Endodermal cell (in vitro differentiated cells): ENCODE data around the gene ABCD1. TPM values are rescaled to one million over a fixed set of nuclear protein-coding genes. Genes with fewer than 3 reads are reported as not detected.

Experiments used
- DNase-seq: peaks from one replicate; pipeline ENCODE4 v3.0.0-alpha.2; 2017
- H3K27ac ChIP-seq: 2 replicates; pipeline ENCODE4 v1.5.1; 2013; ENCODE audit warnings: mild to moderate bottlenecking, low read depth, low read length, moderate library complexity
- H3K27me3 ChIP-seq: 2 replicates; pipeline ENCODE4 v1.6.1; 2013; ENCODE audit warnings: mild to moderate bottlenecking, low read length, moderate library complexity; ENCODE audit not compliant: insufficient read depth, control insufficient read depth, poor library complexity, severe bottlenecking
- H3K36me3 ChIP-seq: 2 replicates; pipeline ENCODE4 v1.7.0; 2013; ENCODE audit warnings: mild to moderate bottlenecking, low read length, moderate library complexity; ENCODE audit not compliant: control insufficient read depth, insufficient read depth
- H3K4me1 ChIP-seq: one replicate; pipeline ENCODE4 v1.7.0; 2013; ENCODE audit warnings: low read length; ENCODE audit not compliant: control insufficient read depth, insufficient read depth
- H3K4me3 ChIP-seq: 2 replicates; pipeline ENCODE4 v1.5.1; 2013; ENCODE audit warnings: mild to moderate bottlenecking, low read length, moderate library complexity
- H3K9ac ChIP-seq: 2 replicates; pipeline ENCODE4 v1.6.1; 2013; ENCODE audit warnings: mild to moderate bottlenecking, low read length, moderate library complexity; ENCODE audit not compliant: poor library complexity, severe bottlenecking; ENCODE audit errors: extremely low read depth
- H3K9me3 ChIP-seq: 2 replicates; pipeline ENCODE4 v1.6.1; 2013; ENCODE audit warnings: mild to moderate bottlenecking, low read length, moderate library complexity; ENCODE audit not compliant: control insufficient read depth
- H3K27ac Mint-ChIP-seq: 2 replicates; pipeline ENCODE4 v1.8.0; 2020; ENCODE audit warnings: mixed read lengths
- H3K27me3 Mint-ChIP-seq: 2 replicates; pipeline ENCODE4 v1.8.0; 2021; ENCODE audit warnings: mild to moderate bottlenecking, mixed read lengths; ENCODE audit not compliant: insufficient read depth
- H3K36me3 Mint-ChIP-seq: 2 replicates; pipeline ENCODE4 v1.8.0; 2020; ENCODE audit warnings: low read depth, mixed read lengths
- H3K4me1 Mint-ChIP-seq: 2 replicates; pipeline ENCODE4 v1.8.0; 2020; ENCODE audit warnings: mixed read lengths
- H3K4me3 Mint-ChIP-seq: 2 replicates; pipeline ENCODE4 v1.8.0; 2020; ENCODE audit warnings: mild to moderate bottlenecking, moderate library complexity, mixed read lengths
- H3K9me3 Mint-ChIP-seq: 2 replicates; pipeline ENCODE4 v1.8.0; 2020; ENCODE audit warnings: mild to moderate bottlenecking, mixed read lengths
- CTCF ChIP-seq: fragments of 200-600 bp; sonication (generic); conservative IDR thresholded peaks from 2 replicates; pipeline ENCODE4 v1.5.0; 2021; ENCODE audit warnings: antibody characterized with exemption, mild to moderate bottlenecking
- WGBS, 2 experiments: methylation state at CpG; one replicate each; pipeline versions ENCODE4 v1.1.5 to v1.1.7; 2013; ENCODE audit warnings: missing lambda C conversion rate in 2 of 2, mixed read lengths in 1 of 2; ENCODE audit not compliant: insufficient coverage in 1 of 2, insufficient read length in 1 of 2; 5-methylcytosine and 5-hydroxymethylcytosine counted together
- total RNA-seq, 2 donors: library from RNA; stranded (reverse); fragmentation: NEBNext Ultra II Directional in 1 of 2; extraction: Animal tissue kit (Norgen Biotek cat#: 25700) in 1 of 2; gene quantifications; 2 replicates in 1 of 2; 3 replicates in 1 of 2; pipeline ENCODE4 v1.2.1, GENCODE V29; 2021

Gene ABCD1
- total RNA-seq, 2 donors from 2014 or later, result 17.9 to 18.2 TPM

DNA sequence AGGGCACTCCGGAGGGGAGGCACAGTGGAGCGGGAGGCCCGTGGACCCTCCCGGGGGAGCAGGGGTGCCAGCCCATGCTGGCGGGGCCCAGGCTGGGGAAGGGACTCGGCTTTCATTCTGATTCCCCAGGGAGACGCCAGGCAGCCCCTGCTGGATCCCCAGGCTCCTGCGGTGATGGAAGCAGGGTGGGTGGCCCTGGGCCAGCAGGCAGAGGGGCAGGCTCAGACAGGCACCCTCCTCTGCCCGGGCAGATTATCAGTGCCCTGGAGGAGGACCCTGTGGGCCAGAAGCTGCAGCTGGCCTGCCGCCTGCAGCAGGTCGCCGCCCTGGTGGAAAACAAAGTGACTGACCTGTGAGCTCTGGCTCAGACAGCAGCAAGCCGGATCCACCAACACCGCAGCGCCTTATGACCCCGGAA is 54.0 kb downstream of the ABCD1 start:
- WGBS, 2 experiments, result 95% methylated on average over 16 of the region's 16 CpGs; no CpG with 5 or more reads in 1 of the 2 experiments
- H3K4me1 ChIP-seq, result no peaks in the 10 kb centered on the region
- H3K9me3 Mint-ChIP-seq, result peaks cover 44% of the 10 kb centered on the region
- H3K4me3 ChIP-seq, result no peak overlapping the region
- no peak overlapping the region for H3K27ac Mint-ChIP-seq
- H3K27ac ChIP-seq, result no peak overlapping the region
- DNase-seq, result no peak
- H3K9ac ChIP-seq, result no peak overlapping the region
- TF ChIP-seq CTCF, result peak; percentile 46
- H3K9me3 ChIP-seq, result no peaks in the 10 kb centered on the region
- no peaks in the 10 kb centered on the region for H3K27me3 Mint-ChIP-seq
- no peak overlapping the region for H3K4me3 Mint-ChIP-seq
- H3K36me3 ChIP-seq, result no peaks in the 10 kb centered on the region
- H3K4me1 Mint-ChIP-seq, result no peaks in the 10 kb centered on the region
- H3K36me3 Mint-ChIP-seq, result no peaks in the 10 kb centered on the region
- H3K27me3 ChIP-seq, result no peaks in the 10 kb centered on the region

GRCh38 chrX:153779891-153780677 is 55.4 kb downstream of the ABCD1 start:
- no peak overlapping the region for H3K9ac ChIP-seq
- Mint-ChIP-seq H3K27ac (peak overlapping the region; percentile 10), H3K4me1 (no peaks in the 10 kb centered on the region), H3K9me3 (peaks cover 50% of the 10 kb centered on the region), H3K27me3 (no peaks in the 10 kb centered on the region), H3K36me3 (no peaks in the 10 kb centered on the region), H3K4me3 (no peak overlapping the region)
- no peaks in the 10 kb centered on the region for H3K27me3 ChIP-seq
- no peak overlapping the region for H3K27ac ChIP-seq
- H3K36me3 ChIP-seq, result no peaks in the 10 kb centered on the region
- H3K9me3 ChIP-seq, result no peaks in the 10 kb centered on the region
- no peaks in the 10 kb centered on the region for H3K4me1 ChIP-seq
- no peak for DNase-seq
- no peak overlapping the region for H3K4me3 ChIP-seq
- 85 to 92% methylated on average over 4 to 18 of the region's 18 CpGs for WGBS, 2 experiments
- TF ChIP-seq CTCF, result no peak

DNA sequence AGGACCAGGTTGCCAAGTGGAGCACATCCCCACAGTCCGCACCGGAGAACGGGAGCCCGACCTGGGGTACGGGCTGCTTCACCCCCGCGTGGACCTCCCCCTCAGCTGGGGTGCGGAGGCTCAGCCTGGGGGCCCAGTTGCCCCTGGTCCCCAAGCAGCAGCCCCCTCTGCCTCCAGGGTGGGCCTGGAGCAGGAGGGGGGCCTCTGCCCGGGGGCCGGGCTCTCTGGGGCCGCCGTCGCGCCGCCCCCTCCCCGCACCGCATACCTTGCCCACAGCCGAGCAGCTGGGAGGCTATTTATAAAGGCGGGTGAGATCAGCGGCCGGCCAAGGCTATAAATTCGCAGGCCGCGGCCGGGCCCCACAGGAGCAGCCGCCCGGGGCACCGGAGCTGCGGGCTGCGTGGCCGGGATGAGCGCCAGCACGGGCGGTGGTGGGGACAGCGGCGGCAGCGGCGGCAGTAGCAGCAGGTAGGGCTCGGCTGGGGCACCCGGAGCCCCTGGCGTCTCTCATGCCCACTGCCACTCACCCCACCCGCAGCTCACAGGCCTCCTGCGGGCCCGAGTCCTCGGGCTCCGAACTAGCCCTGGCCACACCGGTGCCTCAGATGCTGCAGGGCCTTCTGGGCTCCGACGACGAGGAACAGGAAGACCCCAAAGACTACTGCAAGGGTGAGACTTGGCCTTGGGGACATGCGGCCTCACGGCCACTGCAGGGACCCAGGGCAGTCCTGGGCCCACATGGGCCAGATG is 56.2 kb downstream of the ABCD1 start, which contains the start of gene SRPK3:
SRPK3 (plus strand) TSS at position 364 of the 750 bp plus-strand sequence; CDS start at position 410, 46 bp downstream.
- H3K27ac Mint-ChIP-seq, result peak within 1 kb of the TSS; percentile 10
- H3K9ac ChIP-seq, result no peak within 1 kb of the TSS
- no peak within 1 kb of the TSS for H3K4me3 Mint-ChIP-seq

More for the DNA sequence above, 56.2 kb downstream of the ABCD1 start, which contains the start of gene SRPK3:
- Mint-ChIP-seq H3K4me1 (no peaks in the 10 kb centered on the region), H3K9me3 (peaks cover 46% of the 10 kb centered on the region), H3K27me3 (no peaks in the 10 kb centered on the region), H3K36me3 (no peaks in the 10 kb centered on the region)
- WGBS, 2 experiments, result 91 to 100% methylated on average over 2 to 40 of the region's 52 CpGs
- TF ChIP-seq CTCF, result no peak
- no peak for DNase-seq
- H3K4me3 ChIP-seq, result no peak within 1 kb of the TSS
- no peaks in the 10 kb centered on the region for H3K36me3 ChIP-seq
- H3K9me3 ChIP-seq, result no peaks in the 10 kb centered on the region
- no peaks in the 10 kb centered on the region for H3K27me3 ChIP-seq
- no peaks in the 10 kb centered on the region for H3K4me1 ChIP-seq
- no peak within 1 kb of the TSS for H3K27ac ChIP-seq
